IMR-90 (cell line): ENCODE data around the gene COL4A1. TPM values are rescaled to one million over a fixed set of nuclear protein-coding genes. Genes with fewer than 3 reads are reported as not detected.

Experiments
- ATAC-seq: fragments of 200-7000 bp; cut with Tn5 transposase; 2 replicates; pipeline ENCODE4 v1.9.1; 2020; ENCODE audit warnings: low read depth, mild to moderate bottlenecking, moderate library complexity
- BruUV-seq: library from RNA; stranded (reverse); fragments of 400-500 nt; replicated peaks from 2 replicates; lab custom pipeline; 2021; lab: Mats Ljungman, UMichigan
- CTCF ChIA-PET: fragments of 300-600 bp; formaldehyde crosslinking; extraction: SDS; loops from one replicate; lab custom pipeline; 2021; ENCODE audit warnings: antibody characterized with exemption; lab: Yijun Ruan, JAX
- POLR2A ChIA-PET: fragments of 300-600 bp; sonication (Branson Sonifier 250); formaldehyde crosslinking; loops from one replicate; lab custom pipeline; 2022; ENCODE audit warnings: antibody characterized with exemption; ENCODE audit not compliant: unreplicated experiment; lab: Charles Lee
- DNase-seq: peaks from one replicate; pipeline ENCODE4 v3.0.0; 2013
- H2AFZ ChIP-seq: replicated peaks from 2 replicates; pipeline ENCODE3; 2013; ENCODE audit warnings: low read length, mild to moderate bottlenecking; ENCODE audit not compliant: poor library complexity
- H2AK5ac ChIP-seq: 2 replicates; pipeline ENCODE4 v1.6.1; 2013; ENCODE audit warnings: low read depth, low read length, inconsistent platforms
- H2AK9ac ChIP-seq: replicated peaks from 2 replicates; pipeline ENCODE3; 2013; ENCODE audit warnings: mild to moderate bottlenecking, low read depth, low read length, moderate library complexity; ENCODE audit not compliant: poor library complexity
- H2BK120ac ChIP-seq: 2 replicates; pipeline ENCODE4 v1.6.1; 2013; ENCODE audit warnings: low read depth, low read length, inconsistent platforms
- H2BK15ac ChIP-seq: 3 replicates; pipeline ENCODE4 v1.6.1; 2013; ENCODE audit warnings: low read depth, low read length, inconsistent platforms
- H2BK20ac ChIP-seq: 2 replicates; pipeline ENCODE4 v1.6.1; 2013; ENCODE audit warnings: low read depth, mild to moderate bottlenecking, inconsistent platforms, low read length, moderate library complexity
- H2BK5ac ChIP-seq: 2 replicates; pipeline ENCODE4 v1.6.1; 2013; ENCODE audit warnings: mild to moderate bottlenecking, low read depth, low read length, inconsistent platforms; ENCODE audit not compliant: poor library complexity, severe bottlenecking
- H3K14ac ChIP-seq: replicated peaks from 2 replicates; pipeline ENCODE4 v1.6.1; 2013; ENCODE audit warnings: low read depth, low read length, inconsistent platforms
- H3K18ac ChIP-seq: 2 replicates; pipeline ENCODE4 v1.6.1; 2013; ENCODE audit warnings: low read depth, low read length, control low read depth
- H3K23ac ChIP-seq: 2 replicates; pipeline ENCODE4 v1.6.1; 2013; ENCODE audit warnings: low read depth, low read length, inconsistent platforms
- H3K27ac ChIP-seq: 2 replicates; pipeline ENCODE4 v1.5.1; 2013; ENCODE audit warnings: mild to moderate bottlenecking, control low read depth, low read length; ENCODE audit not compliant: insufficient read depth
- H3K27me3 ChIP-seq: 2 replicates; pipeline ENCODE4 v1.6.1; 2013; ENCODE audit warnings: low read length; ENCODE audit not compliant: control insufficient read depth, insufficient read depth
- H3K36me3 ChIP-seq: 2 replicates; pipeline ENCODE4 v1.6.1; 2013; ENCODE audit warnings: low read length, mixed read lengths; ENCODE audit not compliant: control insufficient read depth, insufficient read depth
- H3K4ac ChIP-seq: 2 replicates; pipeline ENCODE4 v1.6.1; 2013; ENCODE audit warnings: low read depth, low read length, inconsistent platforms
- H3K4me1 ChIP-seq: 2 replicates; pipeline ENCODE4 v1.6.1; 2013; ENCODE audit warnings: low read length, mixed read lengths; ENCODE audit not compliant: control insufficient read depth, insufficient read depth
- H3K4me2 ChIP-seq: 2 replicates; pipeline ENCODE4 v1.6.1; 2013; ENCODE audit warnings: low read depth, mild to moderate bottlenecking, control low read depth, low read length, moderate library complexity
- H3K4me3 ChIP-seq: 2 replicates; pipeline ENCODE4 v1.5.1; 2013; ENCODE audit warnings: low read depth, mild to moderate bottlenecking, control low read depth, low read length, moderate library complexity; ENCODE audit not compliant: insufficient read depth
- H3K56ac ChIP-seq: 2 replicates; pipeline ENCODE4 v1.6.1; 2013; ENCODE audit warnings: low read length, inconsistent platforms; ENCODE audit not compliant: insufficient read depth; ENCODE audit errors: extremely low read depth
- H3K79me1 ChIP-seq, 2 experiments: 2 replicates each; pipeline ENCODE4 v1.6.1; 2013; ENCODE audit warnings: low read length in 2 of 2, inconsistent platforms in 1 of 2, low read depth in 1 of 2
- H3K9ac ChIP-seq: 2 replicates; pipeline ENCODE4 v1.6.1; 2013; ENCODE audit warnings: low read depth, low read length, control low read depth
- H3K9me1 ChIP-seq: 2 replicates; pipeline ENCODE4 v1.6.1; 2013; ENCODE audit warnings: low read length, inconsistent platforms; ENCODE audit not compliant: insufficient read depth
- H3K9me3 ChIP-seq: 2 replicates; pipeline ENCODE4 v1.6.1; 2013; ENCODE audit warnings: low read length; ENCODE audit not compliant: control insufficient read depth, insufficient read depth
- H4K20me1 ChIP-seq: 2 replicates; pipeline ENCODE4 v1.6.1; 2013; ENCODE audit warnings: low read length, inconsistent platforms; ENCODE audit not compliant: insufficient read depth
- H4K5ac ChIP-seq: 2 replicates; pipeline ENCODE4 v1.6.1; 2013; ENCODE audit warnings: mild to moderate bottlenecking, low read depth, low read length, control low read depth
- H4K8ac ChIP-seq, 2 experiments: 2 replicates each; pipeline ENCODE4 v1.6.1; 2013; ENCODE audit warnings: low read depth in 2 of 2, low read length in 2 of 2, control low read depth in 1 of 2, inconsistent platforms in 1 of 2
- H4K91ac ChIP-seq: 2 replicates; pipeline ENCODE4 v1.6.1; 2013; ENCODE audit warnings: low read depth, low read length, inconsistent platforms; ENCODE audit not compliant: insufficient read depth
- BHLHE40 ChIP-seq: fragments of 150-350 bp; IDR thresholded peaks from 2 replicates; pipeline ENCODE4 v1.6.1; 2016; ENCODE audit warnings: mild to moderate bottlenecking, low read depth, low read length
- CEBPB ChIP-seq: IDR thresholded peaks from 2 replicates; pipeline ENCODE4 v1.6.1; 2012; ENCODE audit warnings: low read depth, low read length, improper control_type of control experiment
- CHD1 ChIP-seq: IDR thresholded peaks from 2 replicates; pipeline ENCODE4 v1.6.1; 2012; ENCODE audit warnings: low read depth, low read length, improper control_type of control experiment
- FOS ChIP-seq: fragments of 150-350 bp; IDR thresholded peaks from 2 replicates; pipeline ENCODE4 v1.6.1; 2016; ENCODE audit warnings: low read depth, low read length
- MAFK ChIP-seq: IDR thresholded peaks from 2 replicates; pipeline ENCODE4 v1.6.1; 2012; ENCODE audit warnings: low read depth, low read length, improper control_type of control experiment
- MAZ ChIP-seq: IDR thresholded peaks from 2 replicates; pipeline ENCODE4 v1.6.1; 2012; ENCODE audit warnings: low read depth, mild to moderate bottlenecking, low read length, improper control_type of control experiment, moderate library complexity, borderline replicate concordance
- NFE2L2 ChIP-seq: fragments of 150-350 bp; IDR thresholded peaks from 2 replicates; pipeline ENCODE4 v1.6.1; 2016; ENCODE audit warnings: low read depth, mild to moderate bottlenecking, low read length
- RAD21 ChIP-seq: IDR thresholded peaks from 2 replicates; pipeline ENCODE4 v1.6.1; 2012; ENCODE audit warnings: low read length, improper control_type of control experiment
- RCOR1 ChIP-seq: IDR thresholded peaks from 2 replicates; pipeline ENCODE4 v1.6.1; 2012; ENCODE audit warnings: mild to moderate bottlenecking, low read length, improper control_type of control experiment; ENCODE audit not compliant: insufficient replicate concordance
- RFX5 ChIP-seq: IDR thresholded peaks from 2 replicates; pipeline ENCODE4 v1.8.0; 2012; ENCODE audit warnings: low read depth, mild to moderate bottlenecking, low read length, moderate library complexity
- SMC3 ChIP-seq: fragments of 150-350 bp; IDR thresholded peaks from 2 replicates; pipeline ENCODE4 v1.6.1; 2016; ENCODE audit warnings: low read depth, mild to moderate bottlenecking, antibody characterized with exemption, low read length, moderate library complexity
- WGBS, 2 experiments: methylation state at CpG; one replicate each; pipeline versions ENCODE4 v1.1.5 to v1.1.7; 2013; ENCODE audit warnings: missing lambda C conversion rate in 2 of 2; ENCODE audit not compliant: insufficient read length in 1 of 2; ENCODE audit errors: extremely low coverage in 2 of 2; 5-methylcytosine and 5-hydroxymethylcytosine counted together
- dilution Hi-C: fragments of 300-500 bp; cut with HindIII; formaldehyde crosslinking; loops from one replicate; pipeline ENCODE4 v1.14.3; 2018; ENCODE audit warnings: low sequenced_read_pairs; ENCODE audit not compliant: unreplicated experiment
- in situ Hi-C: fragments of 300-500 bp; cut with MboI; formaldehyde crosslinking; loops from 3 replicates; pipeline ENCODE4 v1.14.3; 2019; ENCODE audit warnings: low sequenced_read_pairs, inconsistent platforms, mixed read lengths
- intact Hi-C: fragments of 100-400 bp; cut with micrococcal nuclease; formaldehyde crosslinking; loops from 2 replicates; pipeline ENCODE4 v1.10.0; 2022
- polyA plus RNA-seq, 3 experiments: library from polyadenylated mRNA; depleted of rRNA; stranded (reverse); fragments of >200 nt; gene quantifications; 2 replicates each; pipeline ENCODE4 v1.2.3, GENCODE V29; 2012; ENCODE audit warnings: low replicate concordance in 1 of 3
- total RNA-seq: library from RNA; depleted of rRNA; stranded (reverse); fragments of >200 nt; gene quantifications from 2 replicates; pipeline ENCODE4 v1.2.3, GENCODE V29; 2012
- TF ChIP-seq, protein P1 (sequence below): fragments of 150-350 bp; IDR thresholded peaks from 2 replicates; pipeline ENCODE4 v1.6.1; 2017; ENCODE audit warnings: mild to moderate bottlenecking, antibody characterized with exemption, low read length, low read depth

COL4A1 gene
- total and polyA plus RNA-seq, 2 of the 4 experiments (the other 2 are of a cell fraction), result 230 to 337 TPM

GRCh38 chr13:110229905-110230563 is 76.9 kb downstream of the COL4A1 start (continued):
- no peak for TF ChIP-seq FOS

- Histone ChIP-seq H4K20me1 (peaks cover 77% of the 10 kb centered on the region), H3K18ac (peak overlapping the region; percentile 9; the same call in 1 of the 2 replicates), H3K4me2 (no peak overlapping the region), H4K91ac (no peak overlapping the region; the same call in 1 of the 2 replicates), H3K79me1 (peaks cover 34 to 90% of the 10 kb centered on the region in 2 experiments), H2BK20ac (no peak overlapping the region), H2AK9ac (peak overlapping the region; percentile 9), H4K8ac (no peak overlapping the region; a peak in 1 of 4 replicates), H2BK15ac (peak overlapping the region; percentile 12; the same call in 2 of the 3 replicates), H3K27ac (peak overlapping the region; percentile 24; the same call in 1 of the 2 replicates), H3K27me3 (no peaks in the 10 kb centered on the region), H3K4me1 (peaks cover 33% of the 10 kb centered on the region), H2AK5ac (peak overlapping the region; percentile 59; the same call in 1 of the 2 replicates), H3K56ac (no peak overlapping the region), H3K23ac (0 out of 2 replicates have a peak overlapping the region, but pooled peaks have one; percentile 39), H2AFZ (no peak overlapping the region), H3K9me1 (peaks cover 31% of the 10 kb centered on the region), H4K5ac (0 out of 2 replicates have a peak overlapping the region, but pooled peaks have one; percentile 5), H3K9ac (no peak overlapping the region), H3K4ac (peak overlapping the region; percentile 44; the same call in 1 of the 2 replicates), H3K36me3 (peaks cover 19% of the 10 kb centered on the region), H3K9me3 (no peaks in the 10 kb centered on the region), H2BK5ac (no peak overlapping the region), H3K14ac (0 out of 2 replicates have a peak overlapping the region, but pooled peaks have one; percentile 20), H2BK120ac (0 out of 2 replicates have a peak overlapping the region, but pooled peaks have one; percentile 51), H3K4me3 (no peak overlapping the region)
- TF ChIP-seq CHD1 (no peak), RCOR1 (no peak), RAD21 (no peak), CEBPB (no peak), SMC3 (no peak), BHLHE40 (no peak), MAZ (no peak), RFX5 (no peak), NFE2L2 (no peak), MAFK (no peak)
- TF ChIP-seq, protein P1, sequence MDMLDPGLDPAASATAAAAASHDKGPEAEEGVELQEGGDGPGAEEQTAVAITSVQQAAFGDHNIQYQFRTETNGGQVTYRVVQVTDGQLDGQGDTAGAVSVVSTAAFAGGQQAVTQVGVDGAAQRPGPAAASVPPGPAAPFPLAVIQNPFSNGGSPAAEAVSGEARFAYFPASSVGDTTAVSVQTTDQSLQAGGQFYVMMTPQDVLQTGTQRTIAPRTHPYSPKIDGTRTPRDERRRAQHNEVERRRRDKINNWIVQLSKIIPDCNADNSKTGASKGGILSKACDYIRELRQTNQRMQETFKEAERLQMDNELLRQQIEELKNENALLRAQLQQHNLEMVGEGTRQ, result no peak
- ChIA-PET CTCF (no interaction called here), POLR2A (no interaction called here)
- peak; percentile 27; the same call in 1 of the 2 replicates for ATAC-seq
- intact Hi-C loops, result no loop called here
- DNase-seq, result no peak
- no TSS peak for BruUV-seq
- no CpG with 5 or more reads among the region's 15 CpGs for WGBS, 2 experiments
- dilution Hi-C loops, result no loop called here
- in situ Hi-C loops, result no loop called here
Measured at GRCh38 chr13:110228936-110229904, 77.7 kb downstream of the COL4A1 start.
